IgD-negative memory B cell (primary cell): Measurements from ENCODE around the gene UBE2G2. TPM values are rescaled to one million over a fixed set of nuclear protein-coding genes. Genes with fewer than 3 reads are reported as not detected.

Experiments used
- H3K27ac Mint-ChIP-seq, 3 donors: one replicate each; pipeline ENCODE4 v1.8.0; 2020 to 2022; ENCODE audit warnings: mild to moderate bottlenecking in 3 of 3, mixed read lengths in 3 of 3, moderate library complexity in 1 of 3
- H3K27me3 Mint-ChIP-seq: one replicate; pipeline ENCODE4 v1.8.0; 2021; ENCODE audit warnings: mixed read lengths
- H3K36me3 Mint-ChIP-seq: one replicate; pipeline ENCODE4 v1.8.0; 2020; ENCODE audit warnings: mild to moderate bottlenecking, mixed read lengths
- H3K4me1 Mint-ChIP-seq, 3 donors: one replicate each; pipeline ENCODE4 v1.8.0; 2020 to 2022; ENCODE audit warnings: mixed read lengths in 3 of 3, mild to moderate bottlenecking in 1 of 3
- H3K4me3 Mint-ChIP-seq, 4 donors: one replicate each; pipeline ENCODE4 v1.8.0; 2020 to 2022; ENCODE audit warnings: mild to moderate bottlenecking in 4 of 4, mixed read lengths in 4 of 4, moderate library complexity in 3 of 4
- H3K9me3 Mint-ChIP-seq, 3 donors: one replicate each; pipeline ENCODE4 v1.8.0; 2020 to 2021; ENCODE audit warnings: mixed read lengths in 3 of 3, mild to moderate bottlenecking in 1 of 3
- polyA plus RNA-seq: library from polyadenylated mRNA; unstranded; fragments of 300-500 nt; fragmentation: Illumina TruSeq; gene quantifications from one replicate; pipeline ENCODE4 v1.2.3, GENCODE V29; 2021

Gene UBE2G2
- polyA plus RNA-seq, 1 donor from 2014 or later = 55.7 TPM

- Mint-ChIP-seq H3K27me3 (no peaks in the 10 kb centered on the region), H3K4me3 (peak overlapping the region in 1 of 4 donors; percentile 39), H3K27ac (no peak overlapping the region), H3K36me3 (no peaks in the 10 kb centered on the region), H3K9me3 (no peaks in the 10 kb centered on the region), H3K4me1 (peaks cover 0 to 9% (median 6%) of the 10 kb centered on the region in 3 donors)
Observed at GRCh38 chr21:44761747-44762208, 39.8 kb downstream of the UBE2G2 start.

GRCh38 chr21:44761011-44761729 is 40.5 kb downstream of the UBE2G2 start:
- Mint-ChIP-seq H3K27me3 (no peaks in the 10 kb centered on the region), H3K27ac (no peak overlapping the region), H3K4me1 (peaks cover 0 to 9% (median 6%) of the 10 kb centered on the region in 3 donors), H3K4me3 (no peak overlapping the region), H3K9me3 (no peaks in the 10 kb centered on the region), H3K36me3 (no peaks in the 10 kb centered on the region)

DNA sequence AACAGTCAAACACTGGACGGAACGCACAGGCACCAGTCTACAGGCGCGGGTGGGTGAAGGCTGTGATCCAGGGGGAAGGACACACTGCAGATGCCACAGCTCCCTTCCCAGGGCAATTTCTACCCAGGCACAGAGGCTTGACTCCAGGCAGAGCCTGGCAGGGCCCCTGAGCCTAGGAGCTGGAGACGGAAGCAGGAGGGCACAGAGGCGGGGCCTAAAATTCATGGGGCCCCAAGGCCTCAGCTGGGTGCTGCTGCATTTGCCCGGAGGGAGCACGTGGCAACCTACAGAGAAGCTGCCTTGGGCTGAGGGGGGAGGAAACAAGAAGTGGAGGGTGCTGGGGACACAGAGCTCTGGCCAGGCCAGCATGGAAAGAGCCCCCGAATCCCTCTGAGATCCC is 41.2 kb downstream of the UBE2G2 start:
- Mint-ChIP-seq H3K4me3 (no peak overlapping the region), H3K27me3 (no peaks in the 10 kb centered on the region), H3K36me3 (no peaks in the 10 kb centered on the region), H3K27ac (no peak overlapping the region), H3K9me3 (no peaks in the 10 kb centered on the region), H3K4me1 (peaks cover 0 to 4% (median 3%) of the 10 kb centered on the region in 3 donors)

GRCh38 chr21:44759628-44760285 is 41.9 kb downstream of the UBE2G2 start:
- H3K27me3 Mint-ChIP-seq = no peaks in the 10 kb centered on the region
- H3K4me1 Mint-ChIP-seq = peaks cover 0 to 4% (median 3%) of the 10 kb centered on the region in 3 donors
- no peak overlapping the region for H3K27ac Mint-ChIP-seq

GRCh38 chr21:44758781-44759627 is 42.6 kb downstream of the UBE2G2 start:
- Mint-ChIP-seq H3K9me3 (peaks cover 0 to 6% (median 0%) of the 10 kb centered on the region in 3 donors), H3K27me3 (no peaks in the 10 kb centered on the region), H3K36me3 (no peaks in the 10 kb centered on the region), H3K4me3 (no peak overlapping the region), H3K27ac (no peak overlapping the region), H3K4me1 (peaks cover 0 to 4% (median 3%) of the 10 kb centered on the region in 3 donors)

More at GRCh38 chr21:44759628-44760285, 41.9 kb downstream of the UBE2G2 start:
- Mint-ChIP-seq H3K4me3 (no peak overlapping the region), H3K36me3 (no peaks in the 10 kb centered on the region), H3K9me3 (peaks cover 0 to 4% (median 0%) of the 10 kb centered on the region in 3 donors)

DNA sequence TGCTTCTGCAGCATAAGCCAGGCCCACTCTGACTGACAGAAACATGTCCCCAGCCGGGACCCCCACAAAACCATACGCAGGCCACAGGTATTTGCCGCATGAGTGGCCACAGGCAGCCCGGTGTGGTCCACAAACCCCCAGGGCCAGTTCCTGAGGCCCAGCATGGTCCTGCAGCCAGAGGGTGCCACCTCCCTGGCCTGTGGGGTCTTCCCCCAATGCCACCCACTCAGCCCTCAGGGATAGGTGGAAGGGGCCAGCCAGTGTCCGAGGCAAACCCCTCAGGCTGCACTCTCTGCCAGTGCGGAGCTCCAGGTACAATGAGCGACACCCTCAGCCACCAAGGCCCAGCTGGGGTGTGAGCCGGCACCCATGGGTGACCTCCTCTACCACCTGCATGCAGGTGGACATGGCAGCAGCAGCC is 43.5 kb downstream of the UBE2G2 start:
- Mint-ChIP-seq H3K4me1 (peaks cover 0 to 4% (median 3%) of the 10 kb centered on the region in 3 donors), H3K36me3 (no peaks in the 10 kb centered on the region), H3K27ac (no peak overlapping the region), H3K4me3 (no peak overlapping the region), H3K27me3 (no peaks in the 10 kb centered on the region), H3K9me3 (peaks cover 0 to 6% (median 0%) of the 10 kb centered on the region in 3 donors)

DNA sequence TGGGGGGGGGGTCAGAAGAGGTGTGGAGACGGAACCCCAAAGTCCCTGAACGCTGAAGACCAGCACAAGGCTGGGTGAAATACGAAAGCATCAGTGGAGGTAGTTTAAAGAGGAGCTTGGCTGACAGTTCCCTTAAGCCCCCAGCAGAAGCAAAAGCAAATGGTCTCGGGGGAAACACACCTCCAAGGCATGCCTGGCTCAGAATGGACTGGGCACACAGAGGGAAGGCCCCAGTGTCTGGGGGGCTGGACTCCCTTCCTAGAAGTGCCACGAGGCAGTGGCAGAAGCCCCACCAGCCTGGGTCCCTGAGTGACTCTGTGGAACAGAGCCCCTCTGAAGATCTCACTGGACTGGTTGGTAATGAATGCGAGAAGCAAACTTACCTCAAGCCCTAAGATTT is 43.9 kb downstream of the UBE2G2 start:
- H3K27ac Mint-ChIP-seq = no peak overlapping the region
- H3K9me3 Mint-ChIP-seq = peaks cover 0 to 6% (median 0%) of the 10 kb centered on the region in 3 donors
- H3K4me3 Mint-ChIP-seq = no peak overlapping the region
- H3K36me3 Mint-ChIP-seq = no peaks in the 10 kb centered on the region
- H3K4me1 Mint-ChIP-seq = peaks cover 0 to 4% (median 3%) of the 10 kb centered on the region in 3 donors
- H3K27me3 Mint-ChIP-seq = no peaks in the 10 kb centered on the region

- H3K36me3 Mint-ChIP-seq = no peaks in the 10 kb centered on the region
- peaks cover 0 to 4% (median 3%) of the 10 kb centered on the region in 3 donors for H3K4me1 Mint-ChIP-seq
Observed at GRCh38 chr21:44756423-44757185, 45.0 kb downstream of the UBE2G2 start.

GRCh38 chr21:44755227-44755626 is 46.4 kb downstream of the UBE2G2 start:
- no peak overlapping the region for H3K27ac Mint-ChIP-seq
- H3K4me3 Mint-ChIP-seq = no peak overlapping the region
- H3K9me3 Mint-ChIP-seq = peaks cover 0 to 6% (median 0%) of the 10 kb centered on the region in 3 donors

More at GRCh38 chr21:44756423-44757185, 45.0 kb downstream of the UBE2G2 start:
- H3K4me3 Mint-ChIP-seq = no peak overlapping the region
- peaks cover 0 to 6% (median 0%) of the 10 kb centered on the region in 3 donors for H3K9me3 Mint-ChIP-seq
- no peaks in the 10 kb centered on the region for H3K27me3 Mint-ChIP-seq
- H3K27ac Mint-ChIP-seq = no peak overlapping the region

DNA sequence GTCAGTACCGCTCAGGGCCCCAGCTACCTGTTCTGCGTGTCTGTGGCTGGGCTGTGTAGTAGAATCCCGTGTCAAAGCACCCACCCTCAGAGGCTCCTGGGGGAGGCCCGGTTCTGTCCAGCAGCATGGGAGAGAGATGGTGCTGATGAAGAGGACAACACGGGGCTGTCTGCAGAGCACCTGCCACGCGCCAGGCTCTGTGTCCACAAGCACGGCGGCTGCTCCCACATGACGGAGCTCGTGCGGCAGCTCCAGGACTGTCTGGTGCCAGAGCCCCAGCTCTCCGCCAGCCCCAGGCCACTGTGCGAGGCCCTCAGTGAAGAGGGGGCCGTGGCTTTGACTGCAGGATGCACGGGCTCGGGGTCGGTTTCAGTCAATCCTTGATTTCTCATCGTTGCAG is 48.3 kb downstream of the UBE2G2 start:
- H3K27ac Mint-ChIP-seq = no peak overlapping the region
- no peaks in the 10 kb centered on the region for H3K4me1 Mint-ChIP-seq
- no peak overlapping the region for H3K4me3 Mint-ChIP-seq
- H3K27me3 Mint-ChIP-seq = peaks cover 6% of the 10 kb centered on the region
- H3K9me3 Mint-ChIP-seq = peaks cover 0 to 6% (median 0%) of the 10 kb centered on the region in 3 donors
- no peaks in the 10 kb centered on the region for H3K36me3 Mint-ChIP-seq

More at GRCh38 chr21:44755227-44755626, 46.4 kb downstream of the UBE2G2 start:
- Mint-ChIP-seq H3K27me3 (peaks cover 6% of the 10 kb centered on the region), H3K4me1 (no peaks in the 10 kb centered on the region), H3K36me3 (no peaks in the 10 kb centered on the region)

DNA sequence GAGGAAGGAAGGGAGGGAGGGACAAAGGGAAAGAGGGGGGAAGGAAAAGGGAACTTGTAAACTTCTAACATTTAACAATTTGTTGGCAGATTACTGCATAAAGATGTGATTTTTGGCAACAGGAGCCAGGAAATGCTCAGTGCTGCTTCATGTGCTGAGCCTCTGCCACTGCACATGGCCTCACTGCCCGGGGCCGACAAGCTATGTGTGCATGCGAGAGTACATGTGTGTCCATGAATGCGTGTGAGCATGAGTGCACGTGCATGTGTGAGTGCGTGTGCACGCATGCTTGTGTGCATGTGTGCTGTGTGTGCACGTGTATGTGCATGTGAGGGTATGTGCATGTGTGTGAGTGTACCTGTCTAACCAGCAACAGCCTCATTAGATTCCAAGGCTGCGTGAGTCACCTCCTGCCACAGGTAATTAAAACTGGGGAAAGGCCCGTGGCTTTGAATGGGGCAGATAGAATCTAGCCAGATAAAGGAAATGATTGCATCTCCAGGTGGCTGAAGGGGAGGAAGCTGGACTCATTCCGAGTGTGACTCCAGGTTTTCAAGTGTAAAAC is 48.9 kb downstream of the UBE2G2 start:
- Mint-ChIP-seq H3K9me3 (peaks cover 0 to 6% (median 0%) of the 10 kb centered on the region in 3 donors), H3K4me1 (no peaks in the 10 kb centered on the region), H3K27ac (no peak overlapping the region), H3K36me3 (no peaks in the 10 kb centered on the region), H3K4me3 (no peak overlapping the region), H3K27me3 (peaks cover 6% of the 10 kb centered on the region)

- Mint-ChIP-seq H3K4me1 (no peaks in the 10 kb centered on the region), H3K27ac (no peak overlapping the region), H3K9me3 (peaks cover 0 to 6% (median 0%) of the 10 kb centered on the region in 3 donors), H3K4me3 (no peak overlapping the region), H3K27me3 (peaks cover 6% of the 10 kb centered on the region), H3K36me3 (no peaks in the 10 kb centered on the region)
Observed at GRCh38 chr21:44751799-44752636, 49.6 kb downstream of the UBE2G2 start.

- Mint-ChIP-seq H3K4me1 (no peaks in the 10 kb centered on the region), H3K27me3 (peaks cover 6% of the 10 kb centered on the region), H3K9me3 (peaks cover 0 to 6% (median 0%) of the 10 kb centered on the region in 3 donors), H3K4me3 (no peak overlapping the region), H3K36me3 (no peaks in the 10 kb centered on the region), H3K27ac (peak overlapping the region in 1 of 3 donors; percentile 61)
Observed at GRCh38 chr21:44751186-44751798, 50.3 kb downstream of the UBE2G2 start.
